Endothelial cell of hepatic sinusoid (primary cell): ENCODE data around the gene APOBR.
"Not testable (repeated sequence)": the region's sequence is repeated elsewhere in the genome, so short reads cannot be mapped to it uniquely, and the experiment has no call there.

ENCODE experiments used
- in situ Hi-C: cut with HindIII; loops from 2 replicates; pipeline ENCODE4 v1.10.0; 2017; ENCODE audit warnings: low sequenced_read_pairs

The APOBR gene

DNA sequence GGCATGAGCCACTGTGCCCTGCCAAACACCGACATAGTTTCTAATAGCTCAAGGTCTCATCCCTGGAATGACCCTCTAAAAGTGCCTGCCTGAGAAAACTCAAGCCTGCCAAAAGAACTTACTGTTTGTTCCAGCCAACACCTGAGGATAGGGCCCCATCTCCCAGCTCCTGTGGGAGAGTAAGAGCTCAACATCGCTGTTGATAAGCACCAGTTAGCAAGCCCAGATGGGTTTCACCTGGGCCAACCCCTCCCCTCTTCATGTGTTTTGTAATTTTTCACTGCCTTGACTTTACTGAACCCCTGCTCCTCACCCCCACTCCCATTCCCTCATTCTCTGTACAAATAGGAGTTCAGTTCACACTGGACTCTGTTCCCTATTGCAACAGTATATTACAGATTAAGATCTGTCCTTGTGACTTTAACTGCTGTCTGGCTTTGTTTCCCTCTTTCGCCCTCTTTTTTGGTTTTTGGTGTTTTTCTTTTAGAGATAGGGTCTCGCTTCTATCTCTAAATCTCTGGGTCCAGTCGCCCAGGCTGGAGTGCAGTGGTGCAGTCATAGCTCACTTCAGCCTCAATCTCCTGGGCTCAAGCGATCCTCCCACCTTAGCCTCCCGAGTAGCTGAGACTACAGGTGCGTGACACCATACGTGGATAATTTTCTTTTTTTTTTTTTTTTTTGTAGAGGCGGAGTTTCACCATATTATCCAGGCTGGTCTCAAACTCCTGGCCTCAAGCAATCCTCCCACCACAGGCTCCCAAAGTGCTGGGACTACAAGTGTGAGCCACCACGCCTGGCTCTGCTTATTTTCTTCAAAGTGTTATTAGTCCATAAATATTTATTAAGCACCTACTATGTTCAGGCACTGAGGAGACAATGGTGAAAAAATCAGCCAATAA, 32.0 kb downstream of the APOBR start:
- in situ Hi-C loops = loop anchor here (10.0 kb wide), 1 partner anchor 348 kb away; the partner anchor contains the start of gene ATP2A1

DNA sequence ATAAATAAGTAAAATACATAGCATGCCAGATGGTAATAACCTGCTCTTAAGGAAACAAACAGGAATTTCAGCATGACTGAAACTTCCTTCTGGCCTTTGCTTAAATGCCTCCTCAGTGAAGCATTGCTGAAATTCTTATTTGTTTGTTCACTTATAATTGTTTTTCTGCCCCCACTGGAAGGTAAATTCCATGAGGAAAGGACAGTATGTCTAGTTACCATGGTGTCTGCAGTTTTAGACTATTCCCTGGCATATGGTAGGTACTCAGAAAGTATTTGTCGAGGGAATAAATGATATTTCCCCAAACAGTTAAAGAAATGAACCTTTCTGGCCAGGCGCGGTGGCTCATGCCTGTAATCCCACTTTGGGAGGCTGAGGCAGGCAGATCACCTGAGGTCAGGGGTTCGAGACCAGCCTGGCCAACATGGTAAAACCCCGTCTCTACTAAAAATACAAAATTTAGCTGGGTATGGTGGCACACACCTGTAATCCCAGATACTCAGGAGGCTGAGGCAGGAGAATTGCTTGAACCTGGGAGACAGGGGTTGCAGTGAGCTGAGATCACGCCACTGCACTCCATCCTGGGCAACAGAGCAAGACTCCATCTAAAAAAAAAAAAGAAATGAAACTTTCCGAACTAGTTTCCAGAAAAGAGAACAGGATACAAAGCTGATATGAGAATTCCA, 32.8 kb downstream of the APOBR start:
- in situ Hi-C loops = loop anchor here (10.0 kb wide), 1 partner anchor 348 kb away; the partner anchor contains the start of gene ATP2A1

DNA sequence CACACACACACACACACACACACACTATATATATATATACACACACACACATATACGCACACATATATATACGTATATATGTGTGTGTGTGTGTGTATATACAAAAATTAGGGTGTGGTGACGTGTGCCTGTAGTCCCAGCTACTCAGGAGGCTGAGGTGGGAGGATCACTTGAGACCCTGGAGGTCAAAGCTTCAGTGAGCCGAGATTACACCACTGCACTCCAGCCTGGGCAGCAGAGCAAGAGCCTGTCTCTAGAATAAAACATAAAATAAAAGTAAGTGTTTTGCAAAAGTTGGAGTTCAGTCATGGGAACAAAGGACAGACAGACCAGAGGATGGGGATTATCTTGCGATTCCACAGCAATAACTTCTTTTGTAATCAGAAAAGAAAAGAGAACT, 33.5 kb downstream of the APOBR start:
- in situ Hi-C loops = loop anchor here (10.0 kb wide), 1 partner anchor 347 kb away; the partner anchor contains the start of gene ATP2A1

DNA sequence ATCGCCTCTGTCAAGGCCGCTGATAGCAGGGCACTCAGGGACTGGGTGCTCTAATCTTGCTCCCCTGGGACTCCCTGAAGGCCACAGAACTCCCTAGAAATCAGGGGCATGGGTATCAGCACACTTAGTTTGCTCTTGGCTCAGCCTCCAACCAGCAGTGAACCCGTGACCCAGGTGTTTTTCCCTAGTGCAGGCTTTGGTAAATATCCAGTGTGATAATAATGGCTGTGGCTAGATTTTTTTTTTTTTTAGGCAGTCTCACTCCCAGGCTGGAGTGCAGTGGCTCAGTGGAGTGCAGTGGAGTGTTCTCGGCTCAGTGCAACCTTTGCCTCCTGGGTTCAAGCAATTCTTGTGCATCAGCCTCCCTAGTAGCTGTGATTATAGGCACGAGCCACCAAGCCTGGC, 34.0 kb downstream of the APOBR start:
- in situ Hi-C loops = loop anchor here (10.0 kb wide), 1 partner anchor 346 kb away; the partner anchor contains the start of gene ATP2A1

DNA sequence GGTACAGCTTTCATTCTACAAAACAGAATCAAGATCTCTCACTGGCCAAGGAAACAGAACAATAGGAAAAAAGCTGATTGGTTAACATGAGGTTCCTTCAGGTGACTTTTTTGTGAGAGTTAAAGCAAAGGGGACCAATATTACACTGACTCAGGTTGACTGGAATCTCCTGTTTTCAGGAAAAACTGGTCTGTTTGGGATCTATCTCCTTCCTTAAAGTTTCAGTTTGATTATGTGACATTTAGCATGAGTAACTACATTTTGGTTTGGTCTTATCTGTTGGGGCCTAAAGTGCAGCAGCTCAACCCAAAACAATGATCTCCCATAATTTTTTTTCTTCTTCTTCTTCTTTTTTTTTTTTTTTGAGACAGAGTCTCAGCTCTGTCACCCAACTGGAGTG, 34.7 kb downstream of the APOBR start:
- in situ Hi-C loops = loop anchor here (10.0 kb wide), 1 partner anchor 346 kb away; the partner anchor contains the start of gene ATP2A1

DNA sequence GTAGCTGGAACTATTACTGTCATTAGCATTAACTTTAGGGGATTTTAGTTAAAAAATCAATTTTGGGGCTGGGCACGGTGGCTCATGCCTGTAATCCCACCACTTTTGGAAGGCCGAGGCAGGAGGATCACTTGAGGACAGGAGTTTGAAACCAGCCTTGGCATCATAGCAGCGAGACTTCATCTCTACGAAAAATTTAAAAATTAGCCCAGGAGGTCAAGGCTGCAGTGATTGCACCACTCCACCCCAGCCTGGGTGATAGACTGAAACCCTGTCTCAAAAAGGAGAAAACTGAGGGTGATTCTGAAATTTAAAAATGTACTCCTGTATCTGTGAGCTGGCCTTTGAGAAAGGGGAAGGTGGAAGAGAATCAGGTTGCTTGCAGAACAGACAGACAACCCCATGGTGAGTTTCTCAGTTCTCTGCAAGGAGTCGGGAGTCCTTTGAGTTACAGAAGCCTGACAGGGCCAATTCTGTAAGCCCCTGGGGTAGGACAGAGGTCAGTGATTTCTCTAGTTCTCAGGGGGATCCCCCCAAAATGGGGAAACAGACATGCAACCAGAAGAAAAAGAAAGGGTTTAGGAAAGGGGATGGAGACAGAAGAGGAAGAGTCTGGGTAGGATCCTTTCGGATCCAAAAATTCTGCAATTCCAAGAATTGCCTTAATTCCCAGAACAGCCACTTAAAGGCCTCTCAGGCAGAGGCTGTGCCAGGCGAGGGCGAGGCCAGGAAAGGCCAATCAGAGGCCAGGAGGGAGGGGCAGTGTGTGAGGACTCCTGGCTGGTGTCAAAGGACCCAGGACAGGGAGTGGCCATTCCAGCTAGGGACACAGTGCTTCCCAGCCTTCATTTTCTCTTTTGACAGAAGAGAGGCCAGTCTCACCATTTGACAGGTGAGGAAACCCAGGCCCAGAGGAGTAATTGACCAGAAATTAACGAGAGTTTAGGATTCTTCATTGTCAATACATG, 37.6 kb downstream of the APOBR start:
- in situ Hi-C loops = no loop called here

DNA sequence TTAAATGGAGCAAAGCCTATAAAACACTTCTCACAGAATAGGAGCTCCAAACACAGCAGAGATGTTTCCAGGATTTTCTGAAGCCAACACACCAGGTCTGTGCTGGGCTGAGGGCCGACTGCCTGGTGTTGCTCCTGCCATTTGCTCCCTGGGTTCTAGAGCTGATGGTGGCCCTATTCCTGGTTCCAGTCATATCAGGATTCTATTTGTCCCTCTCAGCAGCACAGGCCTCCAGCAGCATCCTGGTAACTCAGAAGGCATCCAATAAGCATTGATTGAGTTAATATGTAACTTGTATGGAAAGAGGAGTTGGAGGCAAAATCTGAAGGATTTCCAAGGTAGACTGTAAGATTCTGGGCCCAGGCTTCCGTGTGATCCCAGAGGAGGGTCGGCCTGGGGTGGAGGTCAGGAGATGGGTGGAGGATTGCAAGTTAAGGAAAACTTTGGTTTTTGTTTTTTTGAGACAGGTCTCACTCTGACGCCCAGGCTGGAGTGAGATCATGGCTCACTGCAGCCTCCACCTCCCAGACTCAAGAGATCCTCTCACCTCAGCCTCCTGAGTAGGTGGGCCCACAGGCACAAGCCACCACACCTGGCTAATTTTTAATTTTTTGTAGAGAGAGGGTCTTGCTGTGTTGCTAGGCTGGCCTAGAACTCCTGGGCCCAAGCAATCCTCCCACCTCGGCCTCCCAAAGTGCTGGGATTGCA, 38.7 kb downstream of the APOBR start:
- in situ Hi-C loops = no loop called here

DNA sequence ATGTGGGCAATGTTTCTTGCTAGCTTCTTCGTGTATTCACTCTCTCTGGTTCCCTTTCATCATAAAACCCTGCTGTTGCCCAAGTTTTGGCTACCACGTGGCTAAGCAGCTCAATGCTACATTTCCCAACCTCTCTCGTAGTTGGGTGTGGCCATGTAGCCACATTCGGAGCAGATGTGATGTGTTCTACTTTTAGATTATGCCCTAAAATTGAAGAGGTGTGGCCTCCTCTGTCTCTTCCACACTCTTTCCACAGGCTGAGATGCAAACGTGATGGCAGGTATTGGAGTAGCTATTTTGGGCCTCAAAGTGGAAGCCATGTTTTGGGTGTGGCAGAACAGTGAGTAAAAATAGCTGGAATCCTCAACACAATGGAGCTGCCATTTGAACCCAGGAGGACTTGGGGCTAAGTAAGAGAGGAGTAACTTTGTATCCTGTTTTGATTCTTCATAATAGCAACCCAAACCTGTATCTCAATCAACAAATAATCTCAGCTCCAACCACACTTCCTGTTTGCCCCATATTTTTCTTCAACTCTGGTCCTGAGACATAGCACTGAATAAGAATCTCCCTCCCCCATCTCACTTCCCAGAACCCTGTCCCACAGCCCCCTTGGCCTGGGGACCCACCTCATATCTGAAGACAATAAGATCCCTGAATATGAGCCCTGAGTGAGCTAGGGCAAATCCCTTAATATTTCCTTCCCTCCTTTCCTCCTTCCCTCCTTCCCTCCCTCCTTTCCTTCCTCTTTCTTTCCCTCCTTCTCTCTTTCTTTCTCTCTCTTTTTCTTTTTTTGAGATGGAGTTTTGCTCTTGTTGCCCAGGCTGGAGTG, 40.3 kb downstream of the APOBR start:
- in situ Hi-C loops = no loop called here

DNA sequence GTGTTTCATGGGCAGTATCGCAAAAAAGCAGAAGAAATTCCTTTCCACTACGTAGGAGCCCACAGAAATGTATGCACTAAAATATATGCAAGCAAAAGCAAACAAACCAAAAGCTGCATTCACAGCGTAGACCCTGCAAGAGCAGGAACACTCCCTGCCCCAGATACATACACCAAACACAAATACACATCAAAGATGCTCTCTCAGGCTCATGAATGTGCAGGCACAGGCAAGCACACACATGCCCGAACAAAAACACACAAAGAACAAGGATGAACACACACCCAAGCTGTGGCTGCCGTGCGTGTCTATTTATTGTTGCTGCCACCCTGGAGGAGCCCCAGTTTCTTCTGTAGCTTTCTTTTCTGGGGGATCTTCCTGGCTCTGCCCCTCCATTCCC, 42.6 kb downstream of the APOBR start:
- in situ Hi-C loops = no loop called here

DNA sequence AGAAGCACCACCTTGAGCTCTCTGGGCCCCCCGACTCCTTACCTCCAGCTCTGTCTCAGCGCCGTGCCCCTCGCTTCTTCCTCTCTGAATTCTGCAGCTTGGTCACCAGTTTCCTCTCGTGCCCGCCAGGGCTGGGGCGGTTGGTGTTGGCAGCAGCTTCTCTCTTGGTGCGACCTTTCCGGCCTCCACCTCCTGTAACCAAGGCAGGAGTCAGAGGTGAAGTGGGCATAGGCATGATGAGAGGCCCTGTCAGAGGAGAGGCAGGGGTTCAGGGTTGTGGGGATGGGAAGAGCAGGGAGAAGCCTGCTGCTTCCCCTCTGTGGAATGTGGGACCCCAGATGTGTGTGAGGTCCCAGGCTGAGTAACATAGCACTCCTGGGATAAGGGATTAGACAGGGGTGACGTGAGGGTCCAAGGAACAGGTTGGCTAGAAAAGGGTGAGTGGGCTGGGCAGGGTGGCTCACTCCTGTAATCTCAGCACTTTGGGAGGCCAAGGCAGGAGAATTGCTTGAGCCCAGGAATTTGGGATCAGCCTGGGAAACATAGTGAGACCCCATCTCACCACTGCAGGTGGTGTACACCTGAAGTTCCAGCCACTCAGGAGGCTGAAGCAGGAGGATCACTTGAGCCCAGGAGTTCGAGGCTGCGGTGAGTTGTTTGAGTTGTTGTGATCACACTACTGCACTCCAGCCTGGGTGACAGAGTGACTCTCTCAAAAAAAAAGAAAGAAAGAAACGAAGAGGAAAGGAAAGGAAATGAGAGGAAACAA, 43.7 kb downstream of the APOBR start:
- in situ Hi-C loops = no loop called here

DNA sequence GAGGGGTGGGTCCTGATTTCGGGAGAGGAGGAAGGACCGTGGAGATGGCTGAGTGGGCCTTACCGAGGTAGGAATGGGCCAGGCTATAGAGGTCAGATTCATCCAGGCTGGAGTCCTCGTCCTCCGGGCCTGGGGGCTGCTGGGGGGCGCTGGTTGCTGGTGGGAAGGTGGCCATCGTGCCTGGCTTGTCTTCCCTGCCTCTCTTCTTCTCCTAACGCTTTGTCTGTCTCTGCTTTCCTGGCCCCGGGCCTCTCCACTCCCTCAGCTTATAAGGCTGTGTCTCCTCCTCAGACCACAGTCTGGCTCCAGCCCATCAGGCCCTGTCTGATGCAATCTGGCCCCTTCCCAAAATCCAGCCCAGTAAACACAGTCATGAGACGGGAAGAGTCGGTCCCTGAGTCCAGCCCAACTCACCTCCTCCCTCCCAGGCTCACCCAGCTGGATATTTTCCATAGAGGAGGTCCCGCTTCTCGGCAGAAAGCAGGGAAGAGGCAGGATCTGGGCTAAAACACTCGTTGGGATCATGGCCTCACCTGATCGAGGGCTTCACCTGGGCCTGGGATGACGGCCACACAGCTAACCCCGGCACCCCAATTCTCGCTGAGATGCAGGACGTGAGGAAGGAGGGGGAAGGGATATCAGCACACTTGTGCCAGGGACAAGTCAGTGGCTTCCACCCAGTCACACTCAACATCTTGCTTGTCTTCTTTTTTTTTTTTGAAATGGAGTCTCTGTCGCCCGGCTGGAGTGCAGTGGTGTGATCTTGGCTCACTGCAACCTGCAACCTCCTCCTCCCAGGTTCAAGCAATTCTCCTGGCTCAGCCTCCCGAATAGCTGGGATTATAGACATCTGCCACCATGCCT, 44.5 kb downstream of the APOBR start, which contains the start of gene NUPR1:
Gene NUPR1 (minus strand): TSS at position 242 of the 864 bp plus-strand sequence. CDS start 67 bp downstream, at position 175.
- in situ Hi-C loops = no loop called here

DNA sequence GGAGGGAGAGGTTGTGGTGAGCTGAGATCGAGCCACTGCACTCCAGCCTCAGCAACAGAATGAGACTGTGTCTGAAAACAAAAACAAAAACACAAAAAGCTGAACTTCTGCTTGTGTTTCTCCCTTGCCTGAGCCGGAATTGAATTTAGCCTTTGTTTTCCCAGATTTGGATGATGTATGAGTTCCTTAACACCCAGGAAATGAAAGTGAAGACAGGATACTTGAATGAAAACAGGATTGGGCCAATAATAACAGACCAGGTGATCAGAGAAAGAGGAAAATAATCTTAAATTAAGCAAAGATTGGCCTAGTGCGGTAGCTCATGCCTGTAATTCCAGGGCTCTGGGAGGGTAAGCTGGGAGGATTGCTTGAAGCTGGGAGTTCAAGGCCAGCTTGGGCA, 45.9 kb downstream of the APOBR start:
- in situ Hi-C loops = loop anchor here (5.0 kb wide), 1 partner anchor 38 kb away; no protein-coding TSS in a partner anchor

DNA sequence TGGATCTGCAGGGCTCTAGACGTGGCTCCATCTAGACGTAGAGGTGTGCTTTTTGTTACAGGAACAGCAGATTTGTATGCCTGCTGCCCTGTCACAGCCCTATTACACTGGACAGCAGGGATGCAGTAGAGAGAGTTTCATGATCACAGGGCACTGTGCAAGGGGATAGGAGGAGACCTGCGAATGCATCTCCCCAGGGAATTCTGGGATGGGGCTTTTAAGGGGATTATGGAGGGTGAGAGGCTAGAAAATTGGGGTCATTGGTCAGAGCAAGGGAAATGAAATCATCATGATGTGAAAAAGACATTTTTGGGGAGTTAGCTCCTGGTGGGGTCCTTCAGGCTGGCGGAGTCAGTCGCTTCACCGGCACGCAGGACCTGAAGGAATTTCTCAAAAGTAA, 48.2 kb downstream of the APOBR start:
- in situ Hi-C loops = loop anchor here (5.0 kb wide), 1 partner anchor 40 kb away; no protein-coding TSS in a partner anchor

DNA sequence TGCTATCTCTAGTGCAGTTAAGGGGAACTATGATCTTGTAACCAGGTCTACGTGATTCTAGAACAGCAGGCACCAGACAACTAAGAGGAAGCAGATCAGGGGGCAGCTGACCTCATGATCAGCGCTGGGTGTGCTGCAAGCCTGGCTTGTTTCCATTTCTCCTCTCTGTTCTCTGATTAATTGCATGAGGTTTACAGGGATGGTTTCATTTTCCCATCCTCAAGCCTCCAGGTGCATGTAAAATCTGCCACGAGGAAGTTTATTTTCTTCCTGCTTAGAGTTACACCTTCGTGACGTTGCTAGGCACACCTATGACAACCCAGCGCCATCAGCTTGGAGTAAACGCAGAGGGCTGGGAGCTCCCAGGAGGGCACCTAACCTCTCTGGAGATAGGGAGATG, 48.6 kb downstream of the APOBR start:
- in situ Hi-C loops = loop anchor here (5.0 kb wide), 1 partner anchor 41 kb away; no protein-coding TSS in a partner anchor

DNA sequence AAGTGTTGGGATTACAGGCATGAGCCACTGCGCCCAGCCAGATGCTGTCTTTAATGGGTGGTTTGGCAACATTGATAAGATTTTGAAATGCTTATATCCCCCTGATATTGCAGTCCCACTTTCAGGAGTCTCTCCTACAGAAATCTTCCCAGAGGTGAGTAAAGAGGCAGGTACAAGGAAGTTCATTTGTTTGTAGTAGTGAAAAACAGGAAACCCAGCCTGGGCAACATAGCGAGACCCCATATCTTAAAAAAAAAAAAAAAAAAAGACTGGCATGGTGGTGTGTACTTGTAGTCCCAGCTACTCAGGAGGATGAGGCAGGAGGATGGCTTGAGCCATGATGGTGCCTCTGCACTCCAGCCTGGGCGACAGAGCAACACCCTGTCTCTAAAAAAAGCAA, 50.6 kb downstream of the APOBR start:
- in situ Hi-C loops = loop anchor here (5.0 kb wide), 1 partner anchor 43 kb away; no protein-coding TSS in a partner anchor

DNA sequence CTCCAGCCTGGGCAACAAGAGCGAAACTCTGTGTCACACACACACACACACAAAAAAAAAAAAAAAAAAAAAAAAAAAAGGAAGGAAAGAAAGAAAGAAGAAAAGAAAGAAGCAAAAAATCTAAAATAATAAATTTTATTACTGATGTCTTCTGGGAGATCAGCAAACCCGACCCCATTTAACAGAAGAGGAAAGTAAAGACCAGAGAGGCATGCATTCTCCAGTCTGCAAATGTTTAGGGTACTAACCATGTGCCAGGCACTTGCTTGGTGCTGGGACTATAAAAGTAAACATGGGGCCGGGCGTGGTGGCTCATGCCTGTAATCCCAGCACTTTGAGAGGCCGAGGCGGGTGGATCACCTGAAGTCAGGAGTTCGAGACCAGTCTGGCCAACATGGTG, 51.5 kb downstream of the APOBR start:
- in situ Hi-C loops = not testable (repeated sequence)

DNA sequence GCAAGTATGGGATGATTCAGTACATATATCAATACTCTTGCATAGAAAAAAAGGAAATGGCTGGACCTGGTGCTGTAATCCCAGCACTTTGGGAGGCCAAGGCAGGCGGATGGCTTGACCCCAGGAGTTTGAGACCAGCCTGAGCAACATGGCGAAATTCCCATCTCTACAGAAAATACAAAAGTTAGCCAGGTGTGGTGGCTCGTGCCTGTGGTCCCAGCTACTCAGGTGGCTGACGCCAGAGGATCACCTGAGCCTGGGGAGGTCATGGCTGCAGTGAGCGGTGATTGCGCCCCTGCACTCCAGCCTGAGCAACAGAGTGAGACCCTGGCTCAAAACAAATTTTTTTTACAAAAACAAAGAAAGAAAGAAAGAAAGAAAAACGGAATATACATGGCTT, 52.2 kb downstream of the APOBR start:
- in situ Hi-C loops = no loop called here
